MM.1S (cell line): ENCODE data around the gene SLC38A6.

ENCODE experiments used
- DNase-seq: peaks from one replicate; pipeline ENCODE4 v3.0.0-alpha.2; 2015
- H2AFZ ChIP-seq: fragments of 300-600 bp; sonication (generic); 2 replicates; pipeline ENCODE4 v1.6.0; 2016; ENCODE audit warnings: antibody characterized with exemption, low read length
- H3F3A ChIP-seq: fragments of 300-600 bp; sonication (generic); 2 replicates; pipeline ENCODE4 v1.6.1; 2016; ENCODE audit warnings: mild to moderate bottlenecking, antibody characterized with exemption, low read length, moderate library complexity, mixed read lengths; ENCODE audit not compliant: insufficient read depth
- H3K27ac ChIP-seq: fragments of 300-600 bp; sonication (generic); 2 replicates; pipeline ENCODE4 v1.5.1; 2016; ENCODE audit warnings: mild to moderate bottlenecking, low read length
- H3K27me3 ChIP-seq: fragments of 300-600 bp; sonication (generic); replicated peaks from 2 replicates; pipeline ENCODE4 v1.6.0; 2016; ENCODE audit warnings: low read length; ENCODE audit not compliant: insufficient read depth
- H3K36me3 ChIP-seq: fragments of 300-600 bp; sonication (generic); replicated peaks from 2 replicates; pipeline ENCODE4 v1.6.1; 2016; ENCODE audit warnings: mild to moderate bottlenecking, low read length, mixed read lengths; ENCODE audit not compliant: insufficient read depth
- H3K4me1 ChIP-seq: fragments of 300-600 bp; sonication (generic); 2 replicates; pipeline ENCODE4 v1.6.1; 2016; ENCODE audit warnings: low read length, mixed read lengths
- H3K4me2 ChIP-seq: fragments of 300-600 bp; sonication (generic); 2 replicates; pipeline ENCODE4 v1.6.0; 2016; ENCODE audit warnings: low read depth, low read length
- H3K4me3 ChIP-seq: fragments of 300-600 bp; sonication (generic); 2 replicates; pipeline ENCODE4 v1.5.1; 2016; ENCODE audit warnings: low read length, mixed read lengths
- H3K79me2 ChIP-seq: fragments of 300-600 bp; sonication (generic); 2 replicates; pipeline ENCODE4 v1.6.1; 2016; ENCODE audit warnings: mixed run types, low read length, mixed read lengths
- H3K9ac ChIP-seq: fragments of 300-600 bp; sonication (generic); 2 replicates; pipeline ENCODE4 v1.6.1; 2016; ENCODE audit warnings: low read length, mixed read lengths
- H3K9me2 ChIP-seq: fragments of 300-600 bp; sonication (generic); replicated peaks from 2 replicates; pipeline ENCODE4 v1.6.1; 2016; ENCODE audit warnings: mild to moderate bottlenecking, low read length, mixed read lengths; ENCODE audit not compliant: insufficient read depth
- H3K9me3 ChIP-seq: fragments of 300-600 bp; sonication (generic); replicated peaks from 2 replicates; pipeline ENCODE4 v1.6.1; 2016; ENCODE audit warnings: mild to moderate bottlenecking, low read length, mixed read lengths; ENCODE audit not compliant: insufficient read depth
- H4K20me1 ChIP-seq: fragments of 300-600 bp; sonication (generic); 2 replicates; pipeline ENCODE4 v1.6.1; 2016; ENCODE audit warnings: mild to moderate bottlenecking, low read length, moderate library complexity, mixed read lengths; ENCODE audit not compliant: insufficient read depth
- EZH2 ChIP-seq: fragments of 300-600 bp; sonication (generic); optimal IDR thresholded peaks from 2 replicates; pipeline ENCODE3; 2017; ENCODE audit warnings: low read depth, mild to moderate bottlenecking, antibody characterized with exemption, low read length, mixed read lengths
- EZH2phosphoT487 ChIP-seq: fragments of 300-600 bp; sonication (generic); IDR thresholded peaks from 2 replicates; pipeline ENCODE4 v1.6.1; 2018; ENCODE audit warnings: antibody characterized with exemption, low read length
- TF ChIP-seq, protein P1 (sequence below): fragments of 300-600 bp; sonication (generic); IDR thresholded peaks from 2 replicates; pipeline ENCODE4 v1.5.1; 2016; ENCODE audit warnings: antibody characterized with exemption, low read length, mixed read lengths

SLC38A6 gene

DNA sequence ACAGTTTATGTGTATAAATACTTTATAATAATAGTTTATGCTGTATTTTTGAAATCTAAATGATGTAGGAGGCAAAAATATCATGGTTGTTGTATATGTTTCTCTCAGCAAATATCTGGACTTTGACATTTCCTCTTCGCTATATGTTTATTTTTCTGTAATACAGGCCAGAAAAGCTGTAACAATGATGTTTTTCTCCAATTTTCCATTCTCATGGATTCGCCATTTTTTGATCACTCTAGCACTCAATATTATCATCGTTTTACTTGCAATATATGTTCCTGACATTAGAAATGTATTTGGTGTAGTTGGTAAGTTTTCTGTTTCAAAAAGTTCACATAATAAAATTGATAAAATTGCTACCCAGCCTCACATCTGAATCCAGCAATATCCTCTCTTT lies 70.6 kb downstream of the SLC38A6 start:
- TF ChIP-seq EZH2phosphoT487 (no peak), EZH2 (no peak)
- TF ChIP-seq, protein P1, sequence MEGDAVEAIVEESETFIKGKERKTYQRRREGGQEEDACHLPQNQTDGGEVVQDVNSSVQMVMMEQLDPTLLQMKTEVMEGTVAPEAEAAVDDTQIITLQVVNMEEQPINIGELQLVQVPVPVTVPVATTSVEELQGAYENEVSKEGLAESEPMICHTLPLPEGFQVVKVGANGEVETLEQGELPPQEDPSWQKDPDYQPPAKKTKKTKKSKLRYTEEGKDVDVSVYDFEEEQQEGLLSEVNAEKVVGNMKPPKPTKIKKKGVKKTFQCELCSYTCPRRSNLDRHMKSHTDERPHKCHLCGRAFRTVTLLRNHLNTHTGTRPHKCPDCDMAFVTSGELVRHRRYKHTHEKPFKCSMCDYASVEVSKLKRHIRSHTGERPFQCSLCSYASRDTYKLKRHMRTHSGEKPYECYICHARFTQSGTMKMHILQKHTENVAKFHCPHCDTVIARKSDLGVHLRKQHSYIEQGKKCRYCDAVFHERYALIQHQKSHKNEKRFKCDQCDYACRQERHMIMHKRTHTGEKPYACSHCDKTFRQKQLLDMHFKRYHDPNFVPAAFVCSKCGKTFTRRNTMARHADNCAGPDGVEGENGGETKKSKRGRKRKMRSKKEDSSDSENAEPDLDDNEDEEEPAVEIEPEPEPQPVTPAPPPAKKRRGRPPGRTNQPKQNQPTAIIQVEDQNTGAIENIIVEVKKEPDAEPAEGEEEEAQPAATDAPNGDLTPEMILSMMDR, result no peak
- no peaks in the 10 kb centered on the region for H3K79me2 ChIP-seq
- H2AFZ ChIP-seq, result no peak overlapping the region
- no peaks in the 10 kb centered on the region for H3K9me3 ChIP-seq
- H3F3A ChIP-seq, result no peaks in the 10 kb centered on the region
- DNase-seq, result no peak
- no peaks in the 10 kb centered on the region for H3K9me2 ChIP-seq
- H4K20me1 ChIP-seq, result no peaks in the 10 kb centered on the region
- no peaks in the 10 kb centered on the region for H3K36me3 ChIP-seq
- H3K4me2 ChIP-seq, result no peak overlapping the region
- H3K27me3 ChIP-seq, result no peaks in the 10 kb centered on the region
- no peak overlapping the region for H3K27ac ChIP-seq
- H3K4me1 ChIP-seq, result no peaks in the 10 kb centered on the region
- H3K4me3 ChIP-seq, result no peak overlapping the region
- H3K9ac ChIP-seq, result no peak overlapping the region

DNA sequence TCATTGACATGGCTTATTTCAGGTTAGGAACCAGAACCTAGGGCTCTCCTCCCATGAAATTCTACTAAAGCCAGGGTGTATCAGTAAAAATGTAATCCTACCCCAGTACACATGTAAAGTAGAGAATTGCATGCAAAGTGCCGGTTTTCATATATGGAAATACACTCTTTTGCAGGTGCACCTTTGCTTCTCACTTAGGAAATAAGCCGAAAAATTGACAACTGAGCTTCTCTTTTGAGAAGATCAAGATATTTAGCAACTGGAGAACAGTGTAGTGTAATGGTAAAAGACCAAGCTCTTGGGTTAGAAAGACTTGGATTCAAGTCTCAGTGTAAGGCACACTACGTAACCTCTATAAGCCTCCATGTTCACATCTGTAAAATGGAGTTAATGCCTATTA lies 82.4 kb downstream of the SLC38A6 start:
- no peaks in the 10 kb centered on the region for H3K9me2 ChIP-seq
- H3K4me3 ChIP-seq, result no peak overlapping the region
- H3K27me3 ChIP-seq, result no peaks in the 10 kb centered on the region
- H2AFZ ChIP-seq, result no peak overlapping the region
- no peaks in the 10 kb centered on the region for H3K79me2 ChIP-seq
- H3F3A ChIP-seq, result no peaks in the 10 kb centered on the region
- no peaks in the 10 kb centered on the region for H3K9me3 ChIP-seq
- TF ChIP-seq, protein P1, result no peak
- TF ChIP-seq EZH2phosphoT487, result no peak
- TF ChIP-seq EZH2, result no peak
- no peak overlapping the region for H3K27ac ChIP-seq
- H3K36me3 ChIP-seq, result no peaks in the 10 kb centered on the region
- H4K20me1 ChIP-seq, result no peaks in the 10 kb centered on the region
- H3K4me2 ChIP-seq, result no peak overlapping the region
- H3K9ac ChIP-seq, result no peak overlapping the region
- DNase-seq, result no peak
- H3K4me1 ChIP-seq, result no peaks in the 10 kb centered on the region

DNA sequence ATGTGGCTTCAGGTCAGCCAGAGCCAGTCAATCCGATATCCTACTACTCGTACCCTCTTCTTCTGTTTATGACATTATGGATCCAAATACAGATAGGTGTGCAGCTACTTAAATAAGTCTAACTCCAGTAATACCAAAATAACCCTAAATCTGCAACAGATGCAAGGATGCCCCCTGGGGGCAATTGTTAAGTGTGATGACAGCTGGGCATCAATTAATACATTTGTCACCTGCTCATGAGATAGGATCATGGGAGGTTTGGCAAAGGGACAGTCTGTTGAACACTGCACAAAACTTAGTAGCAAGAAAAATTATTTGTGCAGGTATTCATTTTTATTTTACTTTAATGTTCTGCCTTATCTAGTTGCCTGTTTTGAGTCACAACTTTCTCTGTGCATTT lies 83.2 kb downstream of the SLC38A6 start:
- Histone ChIP-seq H4K20me1 (no peaks in the 10 kb centered on the region), H3K9me3 (no peaks in the 10 kb centered on the region), H3K9me2 (no peaks in the 10 kb centered on the region), H3K4me1 (no peaks in the 10 kb centered on the region), H3K79me2 (no peaks in the 10 kb centered on the region), H3K36me3 (no peaks in the 10 kb centered on the region), H3F3A (no peaks in the 10 kb centered on the region), H2AFZ (no peak overlapping the region), H3K4me3 (no peak overlapping the region), H3K4me2 (no peak overlapping the region), H3K27me3 (no peaks in the 10 kb centered on the region), H3K9ac (no peak overlapping the region), H3K27ac (no peak overlapping the region)
- TF ChIP-seq, protein P1, result no peak
- TF ChIP-seq EZH2 (no peak), EZH2phosphoT487 (no peak)
- no peak for DNase-seq

DNA sequence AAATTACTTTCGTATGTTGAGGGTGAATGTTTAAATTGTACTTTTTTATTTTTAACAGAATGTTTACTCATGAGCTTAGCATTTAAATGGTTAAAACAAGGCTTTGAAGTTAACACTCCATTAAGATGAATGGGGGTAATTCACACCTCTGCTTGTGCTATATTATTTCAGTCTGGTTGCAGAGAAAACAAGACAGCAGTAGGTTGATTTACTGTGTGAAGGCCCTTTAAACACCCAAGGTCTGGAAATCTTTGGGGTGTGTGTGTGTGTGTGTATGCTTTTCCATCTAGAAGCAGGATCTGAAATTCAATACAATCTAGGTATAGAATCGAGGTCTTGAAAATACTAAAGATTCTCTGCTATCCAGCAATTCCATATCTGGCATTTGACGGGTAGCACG lies 83.8 kb downstream of the SLC38A6 start:
- H2AFZ ChIP-seq, result no peak overlapping the region
- H3K27me3 ChIP-seq, result no peaks in the 10 kb centered on the region
- H3K27ac ChIP-seq, result no peak overlapping the region
- no peak for DNase-seq
- H3K9ac ChIP-seq, result no peak overlapping the region
- no peaks in the 10 kb centered on the region for H3K9me3 ChIP-seq
- H3K9me2 ChIP-seq, result no peaks in the 10 kb centered on the region
- H3F3A ChIP-seq, result no peaks in the 10 kb centered on the region
- H3K36me3 ChIP-seq, result no peaks in the 10 kb centered on the region
- H4K20me1 ChIP-seq, result no peaks in the 10 kb centered on the region
- H3K79me2 ChIP-seq, result no peaks in the 10 kb centered on the region
- TF ChIP-seq EZH2phosphoT487 (no peak), EZH2 (no peak)
- TF ChIP-seq, protein P1, result no peak
- H3K4me3 ChIP-seq, result no peak overlapping the region
- no peak overlapping the region for H3K4me2 ChIP-seq
- no peaks in the 10 kb centered on the region for H3K4me1 ChIP-seq
